ENCODE data around the gene XG.

Gene XG

DNA sequence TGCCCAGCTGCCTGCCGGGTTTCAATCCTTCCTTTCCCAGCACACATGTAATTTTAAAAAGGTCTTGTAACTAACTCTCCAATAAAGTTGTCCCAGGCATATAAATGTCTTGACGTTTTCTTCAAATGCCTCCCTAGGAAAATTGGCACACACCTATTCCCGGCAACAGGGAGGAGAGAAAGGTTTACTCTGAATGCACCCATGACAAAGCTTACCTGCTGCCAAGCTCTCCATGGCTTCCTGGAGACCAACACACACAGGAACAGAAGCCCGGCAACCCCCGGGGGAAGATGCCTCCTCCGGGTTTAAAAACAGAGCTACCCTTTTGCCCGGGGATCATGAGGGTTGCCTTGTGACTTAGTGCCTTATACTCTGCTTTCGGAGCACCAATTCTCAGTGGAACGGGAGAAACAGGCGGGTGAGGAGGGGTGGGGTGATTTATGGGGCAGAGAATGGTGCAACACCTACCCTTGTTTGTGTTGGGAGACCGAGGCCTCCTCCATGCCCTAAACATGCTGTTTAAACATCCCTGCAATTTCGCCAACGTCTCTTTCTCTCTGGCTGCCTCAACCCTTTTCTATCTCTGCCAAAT, 72.1 kb downstream of the XG start:
- no peak for DNase-seq

DNA sequence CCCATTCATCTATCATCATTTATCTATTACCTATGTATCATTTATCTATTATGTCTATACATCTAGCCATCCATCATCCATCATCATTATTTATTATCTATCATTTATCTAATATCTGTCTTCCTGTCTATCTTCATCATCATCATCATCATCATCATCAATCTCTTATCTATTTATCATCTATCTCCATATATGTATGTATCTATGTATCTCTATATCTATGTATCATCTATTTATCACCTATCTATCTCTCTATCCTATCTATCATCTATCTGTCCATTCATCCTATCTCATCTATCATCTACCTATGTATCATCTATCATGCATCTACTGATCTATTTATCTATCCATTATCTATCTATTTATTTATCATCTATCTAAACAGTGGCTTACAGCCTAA, 73.0 kb downstream of the XG start:
- no peak for DNase-seq

DNA sequence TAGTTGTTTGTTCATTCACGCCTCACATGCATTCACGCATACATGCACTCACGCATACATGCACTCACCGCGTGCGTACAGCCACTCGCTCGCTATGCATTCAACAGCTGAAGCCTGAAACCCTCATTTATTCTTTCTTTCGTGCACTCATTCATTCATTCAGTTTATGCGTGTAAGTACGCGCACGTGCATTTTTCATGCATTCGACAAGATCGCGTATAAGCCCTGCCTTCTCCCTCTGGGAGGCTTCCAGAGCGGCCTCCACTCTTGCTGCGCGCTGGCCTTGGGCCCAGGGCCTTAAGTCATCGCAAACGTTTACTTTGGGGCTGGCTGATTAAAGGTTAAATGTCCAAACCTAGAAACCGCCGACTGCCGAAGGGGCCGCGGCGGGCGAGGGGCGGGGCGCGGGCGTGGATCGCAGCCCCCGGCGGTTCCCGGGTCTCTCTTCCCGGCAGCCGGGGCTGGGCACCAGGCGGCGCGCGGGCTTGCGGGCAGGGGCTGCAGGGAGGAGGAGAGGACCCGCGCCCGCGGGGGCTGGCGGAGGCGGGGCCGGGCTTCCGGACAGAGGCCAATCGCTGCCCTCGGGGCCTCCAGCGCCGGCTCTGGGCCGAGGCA, 76.6 kb downstream of the XG start, which contains the start of gene GYG2:
GYG2 (plus strand) TSS at position 587 of the 615 bp plus-strand sequence. CDS start 1,259 bp downstream, outside the sequence.
- no peak for DNase-seq

DNA sequence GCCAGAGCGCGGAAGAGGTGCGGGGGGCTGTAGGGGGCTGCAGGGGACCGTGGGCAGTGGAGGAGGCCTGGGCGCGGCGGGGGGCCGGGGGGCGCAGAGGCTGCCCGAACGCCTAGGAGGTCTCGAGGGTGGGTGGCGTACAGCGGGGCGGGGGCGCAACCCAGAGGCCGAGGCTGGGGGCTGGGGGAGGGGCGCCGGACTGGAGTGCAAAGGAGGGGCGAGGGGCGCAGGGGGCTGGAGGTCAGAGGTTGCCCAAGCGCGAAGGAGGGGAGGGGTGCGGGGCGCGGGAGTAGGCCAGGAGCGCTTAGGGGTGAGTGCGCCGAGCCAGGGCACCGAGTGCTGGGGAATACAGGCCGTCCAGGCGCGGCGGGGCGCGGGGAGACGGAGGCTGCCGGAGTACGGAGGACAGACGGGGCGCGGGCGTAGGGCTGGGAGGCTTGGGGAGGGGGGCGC, 77.1 kb downstream of the XG start:
- no peak for DNase-seq

DNA sequence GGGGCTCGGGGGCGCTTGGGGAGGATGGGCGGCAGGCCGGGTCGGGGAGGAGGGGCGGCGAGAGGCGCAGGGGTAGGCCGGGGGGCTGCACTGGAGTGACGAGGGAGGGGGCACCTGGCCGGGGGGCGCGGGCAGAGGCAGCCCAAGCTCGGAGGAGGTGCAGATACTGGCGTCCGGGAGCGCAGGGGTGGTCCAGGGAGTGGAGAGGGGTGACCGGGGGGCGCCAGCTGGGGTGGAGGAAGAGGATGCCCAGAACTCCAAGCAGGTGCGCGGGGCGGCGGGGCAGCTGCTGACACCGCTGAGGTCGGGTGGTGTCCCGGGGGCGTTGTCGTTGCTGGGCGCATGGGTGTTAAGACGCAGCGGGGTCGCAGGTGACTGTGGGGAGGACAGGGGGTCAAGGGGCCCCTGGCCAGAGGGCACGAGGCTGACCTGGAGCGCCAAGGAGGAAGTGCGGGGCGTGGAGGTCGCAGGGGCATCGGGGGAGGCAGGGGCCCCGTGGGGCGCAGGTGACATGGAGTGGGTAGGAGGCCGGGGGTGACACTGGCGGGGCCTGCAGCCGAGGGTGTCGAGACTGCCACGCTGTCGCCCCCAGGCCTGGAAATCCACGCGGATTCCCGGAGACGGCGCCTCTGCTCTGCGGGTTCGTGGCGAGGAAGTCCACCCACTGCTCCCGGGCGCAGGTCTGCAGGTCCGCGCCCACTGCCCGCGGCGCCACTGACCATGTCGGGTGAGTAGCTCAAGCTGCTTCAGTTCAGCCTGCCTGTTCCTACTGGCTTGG, 77.8 kb downstream of the XG start:
- no peak for DNase-seq

DNA sequence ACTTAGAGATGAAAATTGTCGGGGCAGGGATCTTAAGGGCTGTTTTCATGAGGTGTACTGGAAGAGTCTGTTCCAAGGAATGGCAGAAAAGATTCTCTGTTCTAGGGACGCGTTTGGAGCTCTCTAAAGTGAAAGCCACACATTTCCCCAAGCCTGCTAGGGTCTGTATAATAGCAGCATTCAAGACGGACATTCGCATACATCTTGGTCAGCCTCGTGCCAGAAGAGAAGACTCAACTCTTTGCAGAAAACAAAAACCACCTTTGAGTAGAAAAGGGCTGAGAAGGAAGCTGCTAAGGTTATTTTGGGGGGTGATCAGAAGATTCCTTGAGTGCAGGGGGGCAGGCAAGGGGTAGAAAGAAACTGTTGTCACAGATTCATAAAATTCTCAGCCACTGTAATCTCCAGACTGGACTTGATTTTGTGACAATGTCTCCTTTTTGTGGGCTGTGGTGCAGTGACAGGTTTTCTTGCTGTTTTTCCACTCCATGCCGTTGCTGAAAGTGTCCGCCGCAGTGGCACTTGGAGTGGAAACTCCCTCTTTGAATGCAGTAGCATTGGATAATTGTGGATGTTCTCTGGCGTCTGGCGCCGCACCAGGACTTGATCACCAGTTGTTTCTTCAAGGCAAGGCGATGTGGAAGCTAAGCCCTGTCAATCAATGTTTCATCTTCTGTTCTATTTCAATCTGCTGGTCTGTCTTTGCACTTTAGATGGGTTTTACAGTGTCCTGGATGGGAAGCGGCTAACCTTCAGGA, 79.8 kb downstream of the XG start:
- no peak for DNase-seq

DNA sequence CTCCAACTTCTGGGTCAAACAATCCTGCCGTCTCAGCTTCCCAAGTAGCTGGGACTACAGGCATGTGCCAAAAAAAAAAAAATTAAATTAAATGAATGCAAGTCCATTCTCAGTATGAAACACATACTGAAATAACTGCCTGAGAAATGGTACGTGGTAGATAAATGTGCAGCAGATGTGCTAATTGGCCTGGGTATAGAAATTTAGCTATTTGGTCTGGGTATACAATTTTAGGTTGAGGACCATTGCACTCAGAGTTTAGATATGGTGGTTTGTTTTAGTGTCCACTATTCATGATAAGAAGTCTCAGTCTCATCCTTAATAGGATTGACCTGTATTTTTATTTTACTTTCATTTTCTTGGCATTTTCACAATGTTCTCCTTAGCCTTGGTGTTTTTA, 86.1 kb downstream of the XG start:
- DNase-seq = no peak

DNA sequence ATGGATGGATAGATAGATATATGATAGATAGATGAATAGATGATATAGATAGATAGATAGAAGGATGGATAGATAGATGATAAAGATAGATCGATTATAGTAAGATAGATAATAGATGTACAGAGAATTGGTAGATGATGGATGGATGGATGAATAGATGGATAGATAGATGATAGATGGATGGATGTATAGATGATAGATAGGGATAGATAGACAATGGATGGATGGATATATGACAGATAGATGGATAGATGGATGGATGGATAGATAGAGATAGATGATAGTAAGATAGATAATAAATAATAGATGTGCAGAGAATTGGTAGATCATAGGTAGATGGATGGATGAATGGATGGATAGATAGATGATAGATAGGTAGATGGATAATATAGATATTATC, 89.1 kb downstream of the XG start:
- DNase-seq = no peak

DNA sequence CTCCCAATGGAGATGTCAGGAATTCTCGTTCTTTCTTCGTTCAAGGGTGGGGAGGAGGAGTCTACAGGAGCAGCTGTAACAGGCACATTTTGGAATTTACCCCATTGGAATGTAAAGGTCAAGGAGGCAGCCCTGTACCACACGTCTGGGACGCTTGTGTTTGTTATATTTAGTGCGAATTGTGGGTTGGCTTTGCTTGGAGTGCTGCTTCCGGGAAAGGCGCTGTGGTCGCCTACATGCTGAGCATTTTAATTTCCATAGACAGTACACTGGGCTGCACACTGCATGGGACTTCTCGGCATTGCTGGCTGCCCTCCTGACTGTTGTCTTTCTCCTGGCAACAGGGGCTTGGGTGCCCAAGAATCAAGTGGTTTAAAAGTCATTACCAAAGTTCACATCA, 89.7 kb downstream of the XG start:
- no peak for DNase-seq

DNA sequence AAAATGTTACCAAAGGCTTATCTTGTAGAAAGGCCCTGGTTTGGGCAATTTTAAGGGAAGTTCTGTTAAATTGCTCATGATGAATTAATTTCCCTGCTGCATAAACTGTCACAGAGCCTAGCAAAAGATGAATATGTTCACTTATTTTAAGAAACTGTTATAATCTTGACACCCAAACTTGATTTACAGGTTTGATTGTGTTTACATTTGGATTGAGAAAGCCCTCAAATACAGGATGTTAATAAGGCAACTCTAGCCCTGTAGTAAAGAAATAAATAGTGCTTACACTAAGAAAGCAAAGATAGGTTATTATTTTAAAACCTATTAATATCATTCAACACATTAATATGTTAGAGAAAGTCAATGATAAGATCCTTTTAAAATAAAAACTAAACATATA, 95.2 kb downstream of the XG start:
- DNase-seq = no peak

DNA sequence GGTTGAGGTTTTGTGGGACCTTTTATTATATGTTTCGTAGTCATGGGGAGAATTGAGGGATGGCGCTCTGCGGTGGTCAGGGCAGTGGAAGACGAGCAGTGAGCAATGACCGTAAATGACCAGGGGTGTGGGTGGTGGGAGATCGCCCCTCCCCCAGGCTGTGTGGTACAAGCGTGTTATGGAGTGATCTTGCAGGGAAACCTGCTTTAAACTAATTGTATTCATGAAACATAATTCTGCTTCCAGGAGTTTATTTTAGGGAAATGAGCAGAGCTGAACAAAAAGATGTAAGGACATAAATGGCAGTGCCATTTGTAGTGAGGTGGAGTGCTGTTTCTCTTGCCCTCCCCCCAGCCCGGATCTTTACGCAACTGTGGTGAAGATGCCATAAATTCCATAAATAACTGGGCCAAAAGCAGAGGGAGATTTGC, 97.0 kb downstream of the XG start:
- no peak for DNase-seq

DNA sequence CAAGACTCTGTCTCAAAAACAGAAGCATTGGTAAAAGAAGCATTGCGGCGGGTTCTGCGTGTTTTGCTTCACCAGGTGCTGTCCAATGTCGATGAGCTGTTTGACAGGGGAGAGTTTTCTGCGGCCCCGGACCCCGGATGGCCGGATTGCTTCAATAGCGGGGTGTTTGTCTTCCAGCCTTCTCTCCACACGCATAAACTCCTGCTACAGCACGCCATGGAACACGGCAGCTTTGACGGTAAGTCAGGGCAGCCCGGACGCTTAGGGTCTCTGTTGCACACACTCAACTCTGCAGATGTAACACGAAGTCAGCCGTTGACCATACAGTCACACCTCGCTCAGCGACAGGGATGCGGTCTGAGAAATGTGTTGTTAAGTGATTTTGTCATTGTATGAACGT, 103.1 kb downstream of the XG start:
- no peak for DNase-seq

DNA sequence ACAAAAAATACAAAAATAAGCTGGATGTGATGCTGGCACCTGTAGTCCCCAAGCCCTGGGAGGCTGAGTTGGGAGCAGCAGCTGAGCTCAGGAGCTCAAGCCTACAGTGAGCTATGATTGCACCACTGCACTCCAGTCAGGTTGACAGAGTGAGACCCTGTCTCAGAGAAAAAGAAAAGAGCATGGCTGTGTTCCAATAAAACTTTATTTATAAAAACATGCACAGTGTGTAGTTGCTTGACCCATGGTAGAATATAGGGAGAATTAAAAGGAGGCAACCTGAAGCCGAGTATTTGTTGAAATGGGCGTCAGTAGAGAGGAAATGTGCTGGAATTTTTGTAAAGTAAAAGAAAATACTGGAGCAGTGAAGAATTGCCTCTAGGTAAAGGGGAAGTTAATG, 103.9 kb downstream of the XG start:
- DNase-seq = no peak

DNA sequence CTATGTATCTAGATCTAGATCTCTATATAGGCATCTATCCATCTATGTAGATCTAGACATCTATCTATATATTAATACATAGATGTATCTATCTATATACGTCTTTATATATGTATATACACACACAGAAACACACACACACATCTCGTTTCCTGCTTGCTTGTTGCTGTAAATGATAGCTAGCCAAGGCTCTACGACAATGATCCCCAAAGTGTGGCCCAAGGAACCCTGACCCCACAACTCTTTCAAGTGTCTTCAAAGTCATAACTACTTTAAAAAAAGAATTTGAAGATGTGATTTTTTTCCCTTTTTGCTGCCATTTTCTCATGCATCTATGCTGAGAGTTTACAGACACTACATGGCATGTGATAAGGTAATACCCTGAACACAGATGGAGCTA, 105.7 kb downstream of the XG start:
- no peak for DNase-seq

DNA sequence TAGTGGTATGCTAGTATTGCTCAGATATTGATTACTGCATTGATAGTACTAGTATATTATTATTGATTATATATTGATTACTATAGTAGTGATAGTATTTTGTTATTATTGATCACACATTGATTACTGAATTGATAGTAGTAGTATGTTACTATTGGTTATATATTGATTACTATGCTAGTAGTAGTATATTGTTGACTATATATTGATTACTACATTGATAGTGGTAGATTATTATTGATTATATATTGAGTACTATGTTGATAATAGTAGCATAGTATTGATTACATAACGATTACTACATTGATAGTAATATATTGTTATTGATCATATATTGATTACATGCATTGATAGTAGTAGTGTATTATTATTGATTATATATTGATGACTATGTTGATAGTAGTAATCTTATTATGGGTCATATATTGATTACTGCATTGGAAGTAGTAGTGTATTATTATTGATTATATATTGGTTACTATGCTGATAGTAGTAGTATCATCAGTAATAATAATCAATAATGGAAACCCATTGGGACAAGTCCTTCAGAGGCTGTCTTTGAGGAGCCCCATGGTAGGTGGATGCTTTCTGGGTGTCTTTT, 107.5 kb downstream of the XG start:
- no peak for DNase-seq

DNA sequence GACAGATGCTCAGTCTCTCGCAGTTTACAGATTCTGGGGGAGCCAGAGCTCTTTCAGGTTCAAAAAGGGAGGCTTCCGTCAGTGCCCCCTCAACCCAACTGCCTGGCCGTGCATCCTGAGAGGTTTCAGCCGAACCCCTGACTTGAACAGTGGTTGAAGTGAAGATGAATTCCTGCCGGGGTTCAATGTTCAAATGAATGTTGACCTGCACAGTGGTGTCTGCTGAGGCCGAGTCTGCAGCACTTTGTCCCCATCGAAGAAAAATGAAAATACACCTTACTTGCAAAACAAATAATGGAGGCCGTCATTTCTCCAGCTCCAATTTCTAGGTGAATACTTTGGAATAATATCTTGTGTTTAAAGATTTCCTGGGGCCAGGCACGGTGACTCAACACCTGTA, 110.6 kb downstream of the XG start:
- no peak for DNase-seq

DNA sequence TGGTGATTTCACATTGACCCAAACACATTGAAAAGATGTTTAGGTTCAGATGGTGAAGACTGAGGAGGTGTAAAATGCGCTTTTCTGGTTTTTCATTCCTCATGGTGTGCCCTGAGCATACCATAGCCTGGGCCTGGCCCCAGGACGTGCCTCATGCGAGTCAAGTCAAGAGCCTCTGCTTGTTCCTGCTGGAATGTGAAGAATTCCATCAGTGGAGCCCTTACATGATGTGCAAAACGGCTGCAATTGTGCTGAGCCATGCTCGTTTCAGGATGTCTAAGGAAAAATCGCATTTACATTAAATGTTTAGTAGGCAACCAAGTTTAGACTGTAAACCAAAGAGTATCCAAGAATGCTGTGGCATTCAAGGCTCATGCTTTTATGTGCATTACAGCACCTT, 111.8 kb downstream of the XG start:
- DNase-seq = no peak
